Osteocyte (in vitro differentiated cells): ENCODE measurements around the gene AVPR1B. TPM values are rescaled to one million over a fixed set of nuclear protein-coding genes. Genes with fewer than 3 reads are reported as not detected.

Source experiments
- DNase-seq: peaks from one replicate; pipeline ENCODE4 v3.0.0; 2021; ENCODE audit warnings: mixed read lengths; ENCODE audit not compliant: unreplicated experiment; ENCODE audit errors: extremely low spot score
- H3K27ac Mint-ChIP-seq: one replicate; pipeline ENCODE4 v1.8.0; 2021; ENCODE audit warnings: mild to moderate bottlenecking, mixed read lengths; ENCODE audit not compliant: unreplicated experiment
- H3K27me3 Mint-ChIP-seq: one replicate; pipeline ENCODE4 v1.8.0; 2021; ENCODE audit warnings: mixed read lengths; ENCODE audit not compliant: unreplicated experiment
- H3K36me3 Mint-ChIP-seq: one replicate; pipeline ENCODE4 v1.8.0; 2021; ENCODE audit warnings: mixed read lengths; ENCODE audit not compliant: unreplicated experiment
- H3K4me1 Mint-ChIP-seq: one replicate; pipeline ENCODE4 v1.8.0; 2021; ENCODE audit warnings: mixed read lengths; ENCODE audit not compliant: unreplicated experiment
- H3K4me3 Mint-ChIP-seq: one replicate; pipeline ENCODE4 v1.8.0; 2021; ENCODE audit warnings: mild to moderate bottlenecking, moderate library complexity, mixed read lengths; ENCODE audit not compliant: unreplicated experiment
- H3K9me3 Mint-ChIP-seq: one replicate; pipeline ENCODE4 v1.8.0; 2021; ENCODE audit warnings: mixed read lengths; ENCODE audit not compliant: unreplicated experiment
- CTCF ChIP-seq: fragments of 200-600 bp; sonication (generic); IDR thresholded peaks from 2 replicates; pipeline ENCODE4 v1.5.0; 2021; ENCODE audit warnings: antibody characterized with exemption, mild to moderate bottlenecking, moderate library complexity
- total RNA-seq: library from RNA; stranded (reverse); gene quantifications from 2 replicates; pipeline ENCODE4 v1.2.1, GENCODE V29; 2021

AVPR1B gene
- total RNA-seq, 1 donor from 2014 or later = not detected

DNA sequence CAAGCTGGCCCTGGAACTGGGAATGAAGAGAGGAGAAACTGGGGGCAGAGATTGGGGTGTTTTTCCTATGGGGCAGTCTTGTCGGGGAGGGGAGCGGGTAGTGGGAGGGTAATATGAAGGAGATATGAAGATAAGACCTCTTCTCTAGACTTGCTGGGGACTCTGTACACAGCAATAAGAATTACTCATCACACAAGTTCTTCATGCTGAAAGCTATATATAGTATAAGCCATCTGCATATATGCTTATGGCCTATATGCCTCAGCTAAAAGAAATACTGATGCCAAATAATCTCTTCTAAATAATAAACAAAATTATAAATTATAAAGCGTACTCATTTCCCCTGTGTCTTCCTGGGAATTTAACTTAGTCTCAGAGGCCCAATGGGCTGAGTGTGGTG is 56.3 kb downstream of the AVPR1B start:
- no peak for TF ChIP-seq CTCF
- no peak overlapping the region for H3K27ac Mint-ChIP-seq
- H3K36me3 Mint-ChIP-seq = no peaks in the 10 kb centered on the region
- no peak for DNase-seq
- no peaks in the 10 kb centered on the region for H3K4me1 Mint-ChIP-seq
- no peaks in the 10 kb centered on the region for H3K9me3 Mint-ChIP-seq
- H3K4me3 Mint-ChIP-seq = no peak overlapping the region
- peaks cover 13% of the 10 kb centered on the region for H3K27me3 Mint-ChIP-seq

Other genes with a start within 250 kb of the AVPR1B start
- gene SLC26A9, start 173.9 kb downstream of the AVPR1B start, total RNA-seq = not detected in 2 replicates
- gene RAB7B, start 114.0 kb downstream of the AVPR1B start, total RNA-seq = 0.78 TPM in 2 replicates
- gene CTSE, start 93.5 kb downstream of the AVPR1B start, total RNA-seq = not detected in 2 replicates
- not detected in 2 replicates for gene RHEX, start 64.2 kb downstream of the AVPR1B start, total RNA-seq
- gene FAM72A, start 85.5 kb upstream of the AVPR1B start, total RNA-seq = 3.2 and 4.3 TPM in 2 replicates
- gene SRGAP2, start 86.2 kb upstream of the AVPR1B start, total RNA-seq = 75.3 TPM in 2 replicates